Measurements from ENCODE around the gene HPRT1.

Gene HPRT1

GRCh38 chrX:134484039-134484438, 24.1 kb downstream of the HPRT1 start:
- Histone ChIP-seq H3K27ac (replicated peaks) (no peak overlapping the region), H3K27me3 (ENCODE audit: insufficient read depth, poor library complexity, severe bottlenecking) (no peaks in the 10 kb centered on the region), H3K4me3 (replicated peaks; ENCODE audit: insufficient read depth, low read length) (no peak overlapping the region)
- TF ChIP-seq GABPA (IDR thresholded peaks at IDR 0.05; ENCODE audit: low read depth) (no peak), POLR2AphosphoS5 (IDR thresholded peaks at IDR 0.05; ENCODE audit: low read depth) (no peak), CTCF (IDR thresholded peaks at IDR 0.05; ENCODE audit: insufficient read depth, low read length) (peak; percentile 12)
- DNase-seq (ENCODE audit: low read depth in 1 of 2, low spot score in 1 of 2) = peak in 1 of 2 experiments; percentile 8

DNA sequence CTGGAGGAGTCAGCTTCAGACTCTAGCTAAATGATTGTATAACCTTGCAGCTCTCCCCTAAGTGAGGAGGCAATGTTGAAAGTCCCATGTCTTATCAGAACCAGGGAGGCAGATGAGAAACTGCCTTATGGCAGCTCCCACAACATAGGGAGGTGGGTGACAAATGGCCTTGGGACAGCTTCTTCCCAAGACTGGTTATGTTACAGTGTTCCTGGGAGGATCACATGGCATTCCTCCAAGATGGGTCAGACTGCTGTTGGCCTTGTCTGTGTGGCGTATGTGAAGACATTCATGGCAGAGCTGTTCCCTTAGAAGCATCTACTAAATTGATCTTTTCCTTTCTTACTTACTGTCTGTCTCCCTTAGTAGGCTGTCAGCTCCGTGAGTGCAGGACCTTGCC, 42.0 kb downstream of the HPRT1 start:
- DNase-seq (ENCODE audit: low read depth in 1 of 2, low spot score in 1 of 2) = no peak
- no peak for TF ChIP-seq REST (IDR thresholded peaks at IDR 0.05; ENCODE audit: insufficient replicate concordance, low read depth)
- TF ChIP-seq POLR2AphosphoS5 (IDR thresholded peaks at IDR 0.05; ENCODE audit: low read depth) = no peak
- TF ChIP-seq SPI1 (IDR thresholded peaks at IDR 0.05; ENCODE audit: borderline replicate concordance, low read depth) = no peak
- TF ChIP-seq GABPA (IDR thresholded peaks at IDR 0.05; ENCODE audit: low read depth) = no peak
- TF ChIP-seq CTCF (IDR thresholded peaks at IDR 0.05; ENCODE audit: insufficient read depth, low read length) = no peak
- Histone ChIP-seq H3K27me3 (ENCODE audit: insufficient read depth, poor library complexity, severe bottlenecking) (no peaks in the 10 kb centered on the region), H3K4me3 (replicated peaks; ENCODE audit: insufficient read depth, low read length) (no peak overlapping the region), H3K27ac (replicated peaks) (no peak overlapping the region)

DNA sequence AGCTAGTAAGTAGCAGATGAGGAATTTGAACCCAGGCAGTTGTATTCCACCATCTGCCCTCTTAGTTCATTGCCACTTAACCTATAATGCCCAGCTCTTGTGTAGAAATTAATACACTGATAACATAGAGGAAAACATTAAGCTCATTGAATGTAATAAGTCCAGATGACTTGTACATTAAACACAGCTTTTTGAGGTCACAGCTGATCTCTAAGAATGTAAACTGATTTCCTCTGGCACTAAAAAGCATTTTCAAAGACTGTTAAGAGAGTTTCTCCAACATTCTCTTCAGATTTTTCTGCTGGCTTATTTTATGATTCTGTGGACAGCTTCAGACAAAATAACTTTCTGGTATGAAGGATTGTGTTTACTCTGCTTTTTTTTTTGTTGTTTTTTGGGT, 42.7 kb downstream of the HPRT1 start:
- H3K27ac ChIP-seq (replicated peaks) = no peak overlapping the region
- no peak for DNase-seq (ENCODE audit: low read depth in 1 of 2, low spot score in 1 of 2)

More for the DNA sequence above, 42.7 kb downstream of the HPRT1 start:
- Histone ChIP-seq H3K4me3 (replicated peaks; ENCODE audit: insufficient read depth, low read length) (no peak overlapping the region), H3K27me3 (ENCODE audit: insufficient read depth, poor library complexity, severe bottlenecking) (no peaks in the 10 kb centered on the region)
- no peak for TF ChIP-seq SPI1 (IDR thresholded peaks at IDR 0.05; ENCODE audit: borderline replicate concordance, low read depth)
- TF ChIP-seq REST (IDR thresholded peaks at IDR 0.05; ENCODE audit: insufficient replicate concordance, low read depth) = no peak
- TF ChIP-seq POLR2AphosphoS5 (IDR thresholded peaks at IDR 0.05; ENCODE audit: low read depth) = no peak
- TF ChIP-seq CTCF (IDR thresholded peaks at IDR 0.05; ENCODE audit: insufficient read depth, low read length) = no peak
- no peak for TF ChIP-seq GABPA (IDR thresholded peaks at IDR 0.05; ENCODE audit: low read depth)
